Fibroblast of skin of left quadriceps (primary cell): Measurements from ENCODE around the gene GTPBP3.
"Not testable (repeated sequence)": the region's sequence is repeated elsewhere in the genome, so short reads cannot be mapped to it uniquely, and the experiment has no call there.

Source experiments
- DNase-seq, 2 experiments: peaks; one replicate each; pipeline ENCODE4 v3.0.0-alpha.2; 2013; ENCODE audit warnings: low read depth in 2 of 2

Gene GTPBP3

GRCh38 chr19:17336872-17337674 is at the start of gene GTPBP3:
Gene GTPBP3, plus strand, starts transcription at chr19:17337553. Its CDS starts 59 bp downstream, at chr19:17337612.
- DNase-seq = peak; percentile 95 to 96

GRCh38 chr19:17289489-17289888 is 47.9 kb upstream of the GTPBP3 start:
- peak; percentile 68 to 69 for DNase-seq

GRCh38 chr19:17292301-17293074 is 44.9 kb upstream of the GTPBP3 start:
- DNase-seq = peak; percentile 71 to 74

- DNase-seq = no peak
Measured at GRCh38 chr19:17293605-17294004, 43.7 kb upstream of the GTPBP3 start.

- no peak for DNase-seq
Measured at GRCh38 chr19:17294051-17294891, 43.1 kb upstream of the GTPBP3 start.

GRCh38 chr19:17295551-17295950 is 41.8 kb upstream of the GTPBP3 start:
- DNase-seq = not testable (repeated sequence)

GRCh38 chr19:17296273-17296672 is 41.1 kb upstream of the GTPBP3 start:
- DNase-seq = no peak

GRCh38 chr19:17296976-17297375 is 40.4 kb upstream of the GTPBP3 start:
- DNase-seq = no peak

- no peak for DNase-seq
Measured at GRCh38 chr19:17300992-17301619, 36.2 kb upstream of the GTPBP3 start.

GRCh38 chr19:17302391-17303166 is 34.8 kb upstream of the GTPBP3 start:
- no peak for DNase-seq

- peak; percentile 84 to 87 for DNase-seq
Measured at GRCh38 chr19:17303167-17303939, 34.0 kb upstream of the GTPBP3 start, which contains the start of gene ABHD8. Gene ABHD8, minus strand, starts transcription at chr19:17303425. Its CDS starts 1,809 bp downstream, at chr19:17301616.

- DNase-seq = no peak
Measured at GRCh38 chr19:17303940-17304267, 33.4 kb upstream of the GTPBP3 start.

GRCh38 chr19:17304386-17305215 is 32.8 kb upstream of the GTPBP3 start:
- DNase-seq = no peak

GRCh38 chr19:17305216-17305516 is 32.2 kb upstream of the GTPBP3 start:
- DNase-seq = no peak

GRCh38 chr19:17305517-17306284 is 31.7 kb upstream of the GTPBP3 start, which contains the start of gene MRPL34:
Gene MRPL34, plus strand, starts transcription at chr19:17305872. Its CDS starts 21 bp downstream, at chr19:17305893.
- peak; percentile 97 for DNase-seq

- DNase-seq = no peak
Measured at GRCh38 chr19:17306285-17306714, 31.1 kb upstream of the GTPBP3 start.

GRCh38 chr19:17307876-17308377 is 29.4 kb upstream of the GTPBP3 start:
- no peak for DNase-seq
